HepG2 (cell line): ENCODE data around the gene GFOD1. TPM values are rescaled to one million over a fixed set of nuclear protein-coding genes. Genes with fewer than 3 reads are reported as not detected.

ENCODE experiments used
- PHB2 ChIP-seq: fragments of 450-650 bp; IDR thresholded peaks from 2 replicates; pipeline ENCODE4 v1.6.1; 2018; ENCODE audit not compliant: partially characterized antibody
- POGK ChIP-seq: sonication (generic); formaldehyde crosslinking; conservative IDR thresholded peaks from 2 replicates; pipeline ENCODE4 v1.8.0; 2022; ENCODE audit warnings: mild to moderate bottlenecking, moderate library complexity, missing genetic modification reagents
- RARG ChIP-seq: sonication (generic); formaldehyde crosslinking; IDR thresholded peaks from 2 replicates; pipeline ENCODE4 v1.4.0; 2020; ENCODE audit warnings: low read depth, mild to moderate bottlenecking, missing genetic modification reagents
- RBM39 ChIP-seq: fragments of 200-400 bp; formaldehyde crosslinking; IDR thresholded peaks from one replicate; pipeline ENCODE4 v1.6.1; 2018; ENCODE audit warnings: antibody characterized with exemption, mild to moderate bottlenecking, low read depth, low read length; ENCODE audit not compliant: poor library complexity, severe bottlenecking
- RFX3 ChIP-seq: IDR thresholded peaks from 2 replicates; pipeline ENCODE4 v1.6.1; 2016; ENCODE audit warnings: missing biosample characterization, missing genetic modification reagents
- RXRA ChIP-seq: sonication (generic); formaldehyde crosslinking; IDR thresholded peaks from 2 replicates; pipeline ENCODE4 v1.5.1; 2020; ENCODE audit warnings: missing genetic modification reagents
- SNAI1 ChIP-seq: sonication (generic); formaldehyde crosslinking; IDR thresholded peaks from 2 replicates; pipeline ENCODE4 v1.5.0; 2020; ENCODE audit warnings: mild to moderate bottlenecking, missing genetic modification reagents, borderline replicate concordance
- XRCC5 ChIP-seq: fragments of 200-400 bp; formaldehyde crosslinking; optimal IDR thresholded peaks from 2 replicates; pipeline ENCODE3; 2017; ENCODE audit warnings: mild to moderate bottlenecking, low read length
- ZC3H13 ChIP-seq: sonication (generic); formaldehyde crosslinking; IDR thresholded peaks from 2 replicates; pipeline ENCODE4 v1.8.1; 2023; ENCODE audit warnings: mild to moderate bottlenecking, missing genetic modification reagents, moderate library complexity
- ZNF180 ChIP-seq: sonication (generic); formaldehyde crosslinking; IDR thresholded peaks from 2 replicates; pipeline ENCODE4 v1.4.0; 2020; ENCODE audit warnings: low read depth, missing genetic modification reagents, borderline replicate concordance
- ZNF232 ChIP-seq: sonication (generic); formaldehyde crosslinking; IDR thresholded peaks from 2 replicates; pipeline ENCODE4 v1.4.0; 2020; ENCODE audit warnings: missing genetic modification reagents, borderline replicate concordance
- ZNF326 ChIP-seq: sonication (generic); formaldehyde crosslinking; IDR thresholded peaks from 2 replicates; pipeline ENCODE4 v1.4.0; 2020; ENCODE audit warnings: missing genetic modification reagents, borderline replicate concordance
- ZNF333 ChIP-seq: sonication (generic); formaldehyde crosslinking; IDR thresholded peaks from 2 replicates; pipeline ENCODE4 v1.4.0; 2020; ENCODE audit warnings: mild to moderate bottlenecking, missing genetic modification reagents, borderline replicate concordance
- ZNF407 ChIP-seq: sonication (generic); formaldehyde crosslinking; IDR thresholded peaks from one replicate; pipeline ENCODE4 v1.5.1; 2020; ENCODE audit warnings: mild to moderate bottlenecking, missing genetic modification reagents; ENCODE audit errors: not compliant biosample characterization
- ZNF580 ChIP-seq: IDR thresholded peaks from 2 replicates; pipeline ENCODE4 v1.6.1; 2016; ENCODE audit warnings: low read depth, borderline replicate concordance
- ZNF761 ChIP-seq: sonication (generic); formaldehyde crosslinking; conservative IDR thresholded peaks from 2 replicates; pipeline ENCODE4 v1.4.0; 2020; ENCODE audit warnings: mild to moderate bottlenecking, missing genetic modification reagents
- ZNF883 ChIP-seq: sonication (generic); formaldehyde crosslinking; IDR thresholded peaks from 2 replicates; pipeline ENCODE4 v1.5.1; 2020; ENCODE audit warnings: mild to moderate bottlenecking, missing genetic modification reagents; ENCODE audit errors: not compliant biosample characterization
- ZSCAN12 ChIP-seq: sonication (generic); formaldehyde crosslinking; IDR thresholded peaks from 2 replicates; pipeline ENCODE4 v1.9.0; 2021; ENCODE audit warnings: mild to moderate bottlenecking, missing genetic modification reagents
- polyA plus RNA-seq, 8 experiments: library from polyadenylated mRNA; depleted of rRNA in 3 of 8; stranded (reverse) in 7 of 8; unstranded in 1 of 8; fragments of >200 nt; fragmentation: Illumina TruSeq in 4 of 8; extraction: Trizol in 4 of 8; gene quantifications; 2 replicates each; pipeline versions ENCODE4 v1.2.1 to v1.2.3, GENCODE V29; 2011 to 2016; ENCODE audit warnings: low read depth in 4 of 8, missing spikeins in 1 of 8, mixed read lengths in 1 of 8; ENCODE audit not compliant: insufficient read depth in 1 of 8
- total RNA-seq, 5 experiments: library from RNA; depleted of rRNA; stranded (reverse); fragments of >200 nt; fragmentation: Illumina TruSeq; extraction: Trizol; gene quantifications; 2 replicates each; pipeline ENCODE4 v1.2.3, GENCODE V29; 2016; ENCODE audit warnings: low read depth in 1 of 5

GFOD1 gene
- total and polyA plus RNA-seq, 2 of the 13 experiments (the other 11 are each of a cell fraction or from before 2014, with no cell fraction given), result 1.9 to 6.4 TPM

- no peak for TF ChIP-seq ZNF232
- TF ChIP-seq PHB2, result no peak
- no peak for TF ChIP-seq RBM39
- no peak; the same call in 1 of the 2 replicates for TF ChIP-seq RXRA (CRISPR knock-in tag)
- TF ChIP-seq ZNF761, result 0 out of 2 replicates have a peak, but pooled peaks have one; percentile 48
- no peak for TF ChIP-seq ZSCAN12 (CRISPR knock-in tag)
- no peak for TF ChIP-seq ZC3H13
- no peak for TF ChIP-seq ZNF326 (CRISPR knock-in tag)
- TF ChIP-seq ZNF180, result no peak
- 0 out of 2 replicates have a peak, but pooled peaks have one; percentile 41 for TF ChIP-seq SNAI1 (CRISPR knock-in tag)
- peak; percentile 30; the same call in 1 of the 2 replicates for TF ChIP-seq ZNF580 (CRISPR knock-in tag)
- no peak for TF ChIP-seq XRCC5
- TF ChIP-seq ZNF407, result no peak
- no peak for TF ChIP-seq ZNF883
- TF ChIP-seq RARG (CRISPR knock-in tag), result no peak
- TF ChIP-seq ZNF333, result 0 out of 2 replicates have a peak, but pooled peaks have one; percentile 56
- TF ChIP-seq RFX3, result peak; percentile 59; the same call in 1 of the 2 replicates
- 0 out of 2 replicates have a peak, but pooled peaks have one; percentile 18 for TF ChIP-seq POGK
These were observed 74.5 kb downstream of the GFOD1 start (continued) for GRCh38 chr6:13412639-13413465.
